Vagina (tissue), 2 donors: Measurements from ENCODE around the gene MAPK7. TPM values are rescaled to one million over a fixed set of nuclear protein-coding genes. Genes with fewer than 3 reads are reported as not detected.

Experiments used
- DNase-seq, 2 donors: peaks; one replicate each; pipeline ENCODE4 v3.0.0-alpha.2; 2017; ENCODE audit errors: extremely low spot score in 2 of 2
- H3K27ac ChIP-seq: fragments of 200-600 bp; sonication (generic); one replicate; pipeline ENCODE4 v1.5.1; 2019
- H3K27me3 ChIP-seq: fragments of 200-600 bp; sonication (generic); one replicate; pipeline ENCODE4 v1.5.1; 2019
- H3K36me3 ChIP-seq, 2 donors: fragments of 200-600 bp; sonication (generic); one replicate each; pipeline ENCODE4 v1.5.1; 2017 to 2019
- H3K4me1 ChIP-seq: fragments of 200-600 bp; sonication (generic); one replicate; pipeline ENCODE4 v1.5.1; 2019
- H3K4me3 ChIP-seq, 2 donors: fragments of 200-600 bp; sonication (generic); 1 replicate in 1 of 2; 2 replicates in 1 of 2; pipeline ENCODE4 v1.5.1; 2016 to 2019
- H3K9me3 ChIP-seq: fragments of 200-600 bp; sonication (generic); one replicate; pipeline ENCODE4 v1.5.1; 2019
- POLR2A ChIP-seq, 2 donors: fragments of 450-650 bp; IDR thresholded peaks; one replicate each; pipeline ENCODE4 v1.6.1; 2017; ENCODE audit warnings: antibody characterized with exemption in 2 of 2, mild to moderate bottlenecking in 2 of 2, moderate library complexity in 2 of 2
- POLR2AphosphoS5 ChIP-seq, 2 donors: sonication (generic); formaldehyde crosslinking; IDR thresholded peaks; one replicate each; pipeline ENCODE4 v1.9.0; 2017; ENCODE audit warnings: antibody characterized with exemption in 2 of 2, mild to moderate bottlenecking in 2 of 2, low read depth in 1 of 2; ENCODE audit not compliant: insufficient read depth in 1 of 2
- intact Hi-C: fragments of 100-400 bp; cut with DNase I; formaldehyde crosslinking; loops from one replicate; pipeline ENCODE4 v1.15.1; 2023
- total RNA-seq: library from RNA; depleted of rRNA; stranded (reverse); fragments of >200 nt; gene quantifications from one replicate; pipeline ENCODE4 v1.2.3, GENCODE V29; 2016
- TF ChIP-seq, protein P1 (sequence below), 3 experiments: fragments of 450-650 bp in 2 of 3; fragments of 200-600 bp in 1 of 3; sonication (generic) in 1 of 3; IDR thresholded peaks; one replicate each; pipeline ENCODE4 v1.5.1; 2017 to 2019; ENCODE audit warnings: antibody characterized with exemption in 3 of 3, mild to moderate bottlenecking in 2 of 3, moderate library complexity in 2 of 3

The MAPK7 gene
- total RNA-seq, 1 donor from 2014 or later: 77.3 TPM

- H3K4me3 ChIP-seq: no peak overlapping the region
- intact Hi-C loops: no loop called here
- peaks cover 5% of the 10 kb centered on the region for H3K4me1 ChIP-seq
- peak overlapping the region; percentile 3 for H3K27ac ChIP-seq
- no peaks in the 10 kb centered on the region for H3K36me3 ChIP-seq
- TF ChIP-seq, protein P1, sequence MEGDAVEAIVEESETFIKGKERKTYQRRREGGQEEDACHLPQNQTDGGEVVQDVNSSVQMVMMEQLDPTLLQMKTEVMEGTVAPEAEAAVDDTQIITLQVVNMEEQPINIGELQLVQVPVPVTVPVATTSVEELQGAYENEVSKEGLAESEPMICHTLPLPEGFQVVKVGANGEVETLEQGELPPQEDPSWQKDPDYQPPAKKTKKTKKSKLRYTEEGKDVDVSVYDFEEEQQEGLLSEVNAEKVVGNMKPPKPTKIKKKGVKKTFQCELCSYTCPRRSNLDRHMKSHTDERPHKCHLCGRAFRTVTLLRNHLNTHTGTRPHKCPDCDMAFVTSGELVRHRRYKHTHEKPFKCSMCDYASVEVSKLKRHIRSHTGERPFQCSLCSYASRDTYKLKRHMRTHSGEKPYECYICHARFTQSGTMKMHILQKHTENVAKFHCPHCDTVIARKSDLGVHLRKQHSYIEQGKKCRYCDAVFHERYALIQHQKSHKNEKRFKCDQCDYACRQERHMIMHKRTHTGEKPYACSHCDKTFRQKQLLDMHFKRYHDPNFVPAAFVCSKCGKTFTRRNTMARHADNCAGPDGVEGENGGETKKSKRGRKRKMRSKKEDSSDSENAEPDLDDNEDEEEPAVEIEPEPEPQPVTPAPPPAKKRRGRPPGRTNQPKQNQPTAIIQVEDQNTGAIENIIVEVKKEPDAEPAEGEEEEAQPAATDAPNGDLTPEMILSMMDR (IDR thresholded peaks at IDR 0.05): no peak
- TF ChIP-seq POLR2A (IDR thresholded peaks at IDR 0.05) (no peak), POLR2AphosphoS5 (IDR thresholded peaks at IDR 0.05; ENCODE audit: insufficient read depth in 1 of 2, low read depth in 1 of 2) (no peak)
- no peaks in the 10 kb centered on the region for H3K9me3 ChIP-seq
- H3K27me3 ChIP-seq: no peaks in the 10 kb centered on the region
- DNase-seq: peak in 1 of 2 donors; percentile 94
These were observed 46.6 kb upstream of the MAPK7 start for GRCh38 chr17:19331543-19332245.

DNA sequence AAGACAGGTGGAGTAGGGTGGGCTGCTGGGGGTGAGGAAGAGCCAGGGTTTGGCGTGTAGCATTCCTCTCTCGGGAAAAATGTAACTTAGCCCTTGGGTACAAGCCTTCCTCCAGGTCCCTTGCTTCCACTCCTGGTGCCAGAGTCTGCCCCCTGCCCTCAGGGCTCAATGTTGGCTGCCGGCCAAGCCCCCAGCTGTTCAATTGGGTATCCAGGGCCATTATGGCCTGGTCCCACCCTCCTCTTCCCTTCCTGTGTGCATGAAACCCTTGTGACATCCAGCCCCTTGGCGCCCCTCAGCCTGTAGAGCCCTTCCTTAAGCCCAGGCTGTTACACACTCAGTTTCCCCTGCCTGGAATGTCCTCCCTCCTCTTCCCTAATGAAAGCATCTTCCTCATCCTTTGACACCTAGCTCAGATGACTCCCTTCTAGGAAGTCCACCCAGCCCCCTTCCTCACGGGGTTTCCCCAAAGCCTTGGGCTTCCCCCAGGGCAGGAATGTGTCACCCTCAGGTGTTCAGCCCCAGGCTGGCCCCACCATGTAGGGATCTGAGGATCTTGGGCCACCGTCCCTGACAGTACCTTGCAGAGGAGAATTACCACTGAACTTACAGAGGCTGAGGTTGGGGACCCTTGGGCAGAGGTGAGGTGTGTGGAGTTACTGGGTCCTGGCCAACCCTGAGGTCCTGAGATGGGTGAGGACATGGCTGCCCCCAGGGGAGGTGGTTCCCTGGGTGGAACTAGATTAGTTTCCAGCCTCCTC, 45.7 kb upstream of the MAPK7 start:
- Histone ChIP-seq H3K27me3 (no peaks in the 10 kb centered on the region), H3K36me3 (no peaks in the 10 kb centered on the region), H3K27ac (no peak overlapping the region), H3K4me3 (no peak overlapping the region), H3K4me1 (peaks cover 13% of the 10 kb centered on the region), H3K9me3 (no peaks in the 10 kb centered on the region)
- intact Hi-C loops: no loop called here
- TF ChIP-seq, protein P1 (IDR thresholded peaks at IDR 0.05): no peak
- TF ChIP-seq POLR2A (IDR thresholded peaks at IDR 0.05) (no peak), POLR2AphosphoS5 (IDR thresholded peaks at IDR 0.05; ENCODE audit: insufficient read depth in 1 of 2, low read depth in 1 of 2) (no peak)
- DNase-seq: no peak

GRCh38 chr17:19333132-19333440, 45.2 kb upstream of the MAPK7 start:
- TF ChIP-seq, protein P1 (IDR thresholded peaks at IDR 0.05): no peak
- TF ChIP-seq POLR2AphosphoS5 (IDR thresholded peaks at IDR 0.05; ENCODE audit: insufficient read depth in 1 of 2, low read depth in 1 of 2): no peak
- TF ChIP-seq POLR2A (IDR thresholded peaks at IDR 0.05): no peak
- peak in 1 of 2 donors; percentile 90 for DNase-seq
- H3K27ac ChIP-seq: no peak overlapping the region
- no peaks in the 10 kb centered on the region for H3K36me3 ChIP-seq
- H3K9me3 ChIP-seq: no peaks in the 10 kb centered on the region
- no peak overlapping the region for H3K4me3 ChIP-seq
- intact Hi-C loops: no loop called here
- H3K27me3 ChIP-seq: no peaks in the 10 kb centered on the region
- H3K4me1 ChIP-seq: peaks cover 18% of the 10 kb centered on the region

DNA sequence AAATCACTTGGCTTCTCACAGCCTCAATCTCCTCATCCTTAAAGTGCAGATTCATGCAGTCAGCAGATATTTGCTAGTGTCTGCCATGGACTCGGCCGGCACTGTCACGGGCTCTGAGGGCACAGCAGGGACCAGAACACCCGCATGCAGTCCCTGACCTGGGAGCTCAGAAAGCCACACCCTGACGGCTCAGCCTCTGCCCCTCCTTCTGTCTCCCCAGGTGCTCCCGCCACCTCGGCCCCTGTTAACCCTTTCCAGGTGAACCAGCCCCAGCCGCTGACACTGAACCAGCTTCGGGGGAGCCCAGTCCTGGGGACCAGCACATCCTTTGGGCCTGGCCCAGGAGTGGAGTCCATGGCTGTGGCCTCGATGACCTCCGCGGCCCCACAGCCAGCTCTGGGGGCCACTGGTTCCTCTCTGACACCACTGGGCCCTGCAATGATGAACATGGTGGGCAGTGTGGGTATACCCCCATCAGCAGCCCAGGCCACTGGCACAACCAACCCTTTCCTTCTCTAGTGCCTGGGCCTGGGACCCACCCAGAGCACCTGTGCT, 44.5 kb upstream of the MAPK7 start:
- peaks cover 18% of the 10 kb centered on the region for H3K4me1 ChIP-seq
- H3K9me3 ChIP-seq: no peaks in the 10 kb centered on the region
- H3K4me3 ChIP-seq: no peak overlapping the region
- no peaks in the 10 kb centered on the region for H3K36me3 ChIP-seq
- TF ChIP-seq POLR2AphosphoS5 (IDR thresholded peaks at IDR 0.05; ENCODE audit: insufficient read depth in 1 of 2, low read depth in 1 of 2): no peak
- TF ChIP-seq, protein P1 (IDR thresholded peaks at IDR 0.05): no peak
- H3K27ac ChIP-seq: no peak overlapping the region
- no peaks in the 10 kb centered on the region for H3K27me3 ChIP-seq
- intact Hi-C loops: no loop called here
- no peak for DNase-seq

DNA sequence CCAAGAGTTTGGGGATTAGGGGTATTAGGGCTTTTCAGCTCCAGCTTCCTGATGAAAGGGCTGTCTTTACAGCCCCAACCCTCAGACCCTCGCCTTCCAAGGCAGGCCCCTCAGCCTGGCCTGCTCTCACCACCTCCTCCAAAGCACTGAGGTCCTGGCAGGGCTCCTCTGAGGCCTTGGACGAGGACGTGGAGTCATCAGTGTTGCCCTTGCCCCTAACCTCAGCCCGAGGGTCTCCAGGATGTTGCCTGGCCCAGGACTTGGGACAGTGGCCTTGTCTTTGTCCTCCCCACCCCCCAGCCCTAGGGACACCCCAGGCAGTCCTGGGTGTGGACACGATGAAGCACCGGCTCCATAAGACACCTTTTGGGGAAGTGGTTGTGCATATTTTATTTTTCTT, 44.0 kb upstream of the MAPK7 start:
- Histone ChIP-seq H3K27ac (no peak overlapping the region), H3K27me3 (no peaks in the 10 kb centered on the region), H3K4me3 (no peak overlapping the region), H3K4me1 (peaks cover 18% of the 10 kb centered on the region), H3K36me3 (no peaks in the 10 kb centered on the region), H3K9me3 (no peaks in the 10 kb centered on the region)
- DNase-seq: no peak
- TF ChIP-seq POLR2AphosphoS5 (IDR thresholded peaks at IDR 0.05; ENCODE audit: insufficient read depth in 1 of 2, low read depth in 1 of 2) (no peak), POLR2A (IDR thresholded peaks at IDR 0.05) (no peak)
- TF ChIP-seq, protein P1 (IDR thresholded peaks at IDR 0.05): no peak
- intact Hi-C loops: no loop called here
